ENCODE results near the gene NDUFAF2. TPM values are rescaled to one million over a fixed set of nuclear protein-coding genes. Genes with fewer than 3 reads are reported as not detected.
"Not testable (repeated sequence)": the region's sequence is repeated elsewhere in the genome, so short reads cannot be mapped to it uniquely, and the experiment has no call there.

NDUFAF2 gene
- polyA plus RNA-seq, 3 donors from 2014 or later: 15.7 to 23.2 (median 20.4) TPM

GRCh38 chr5:61187352-61187751, 242.3 kb downstream of the NDUFAF2 start:
- H3K4me1 Mint-ChIP-seq; H3K36me3 Mint-ChIP-seq; H3K27me3 Mint-ChIP-seq (ENCODE audit: low read depth in 3 of 3); DNase-seq; H3K9me3 Mint-ChIP-seq; H3K27ac Mint-ChIP-seq; H3K4me3 Mint-ChIP-seq: not testable (repeated sequence)

GRCh38 chr5:61187826-61188225, 242.8 kb downstream of the NDUFAF2 start:
- H3K4me3 Mint-ChIP-seq; H3K36me3 Mint-ChIP-seq; DNase-seq; H3K27ac Mint-ChIP-seq; H3K4me1 Mint-ChIP-seq; H3K27me3 Mint-ChIP-seq (ENCODE audit: low read depth in 3 of 3); H3K9me3 Mint-ChIP-seq: not testable (repeated sequence)

GRCh38 chr5:61198606-61199005, 253.6 kb downstream of the NDUFAF2 start:
- Mint-ChIP-seq H3K9me3 (peaks cover 3 to 10% (median 6%) of the 10 kb centered on the region in 6 donors), H3K27me3 (ENCODE audit: low read depth in 3 of 3) (peaks cover 2 to 22% (median 8%) of the 10 kb centered on the region in 3 donors), H3K27ac (no peak overlapping the region), H3K36me3 (peaks cover 0 to 7% (median 0%) of the 10 kb centered on the region in 3 donors), H3K4me3 (no peak overlapping the region), H3K4me1 (no peaks in the 10 kb centered on the region)
- no peak for DNase-seq

GRCh38 chr5:61200582-61201155, 255.7 kb downstream of the NDUFAF2 start:
- Mint-ChIP-seq H3K27ac (no peak overlapping the region), H3K27me3 (ENCODE audit: low read depth in 3 of 3) (peaks cover 0 to 22% (median 5%) of the 10 kb centered on the region in 3 donors), H3K36me3 (peaks cover 0 to 11% (median 0%) of the 10 kb centered on the region in 3 donors), H3K9me3 (peaks cover 3 to 11% (median 6%) of the 10 kb centered on the region in 6 donors), H3K4me1 (no peaks in the 10 kb centered on the region), H3K4me3 (no peak overlapping the region)
- DNase-seq: no peak

GRCh38 chr5:61202213-61202612, 257.2 kb downstream of the NDUFAF2 start:
- Mint-ChIP-seq H3K4me1 (no peaks in the 10 kb centered on the region), H3K27me3 (ENCODE audit: low read depth in 3 of 3) (peaks cover 4 to 14% (median 6%) of the 10 kb centered on the region in 3 donors), H3K4me3 (no peak overlapping the region), H3K9me3 (peaks cover 3 to 11% (median 6%) of the 10 kb centered on the region in 6 donors), H3K27ac (no peak overlapping the region), H3K36me3 (peaks cover 0 to 11% (median 0%) of the 10 kb centered on the region in 3 donors)
- no peak for DNase-seq

Other genes starting within 250 kb of the NDUFAF2 start
- 1 to 10 TPM in 1 of 3 donors, under 1 TPM in 2; 0.67 to 1.4 (median 0.88) TPM for gene DEPDC1B, start 245.0 kb upstream of the NDUFAF2 start, polyA plus RNA-seq
- gene ELOVL7, start 100.9 kb upstream of the NDUFAF2 start, polyA plus RNA-seq: 1 to 10 TPM in 1 of 3 donors, under 1 TPM in 1, not detected in 1; 0.08 to 1.5 TPM
- 10 to 100 TPM; 11.9 to 17.0 (median 12.9) TPM for gene ERCC8, start 135 bp upstream of the NDUFAF2 start, polyA plus RNA-seq
- 10 to 100 TPM; 22.5 to 49.0 (median 40.9) TPM for gene SMIM15, start 217.3 kb downstream of the NDUFAF2 start, polyA plus RNA-seq